Muscle of leg (tissue), 11 donors: ENCODE measurements around the gene VAMP8. TPM values are rescaled to one million over a fixed set of nuclear protein-coding genes. Genes with fewer than 3 reads are reported as not detected.
"Not testable (repeated sequence)": the region's sequence is repeated elsewhere in the genome, so short reads cannot be mapped to it uniquely, and the experiment has no call there.

Experiments
- DNase-seq: peaks from one replicate; pipeline ENCODE4 v3.0.0; 2013
- H3K27ac ChIP-seq: one replicate; pipeline ENCODE4 v1.5.1; 2013; ENCODE audit warnings: mild to moderate bottlenecking, low read length, control low read depth
- H3K27me3 ChIP-seq: one replicate; pipeline ENCODE4 v1.6.1; 2013; ENCODE audit warnings: low read length; ENCODE audit not compliant: control insufficient read depth, insufficient read depth
- H3K36me3 ChIP-seq: one replicate; pipeline ENCODE4 v1.6.1; 2013; ENCODE audit warnings: low read length; ENCODE audit not compliant: control insufficient read depth, insufficient read depth
- H3K4me1 ChIP-seq: one replicate; pipeline ENCODE4 v1.6.1; 2013; ENCODE audit warnings: low read length; ENCODE audit not compliant: control insufficient read depth, insufficient read depth
- H3K4me3 ChIP-seq: one replicate; pipeline ENCODE4 v1.5.1; 2013; ENCODE audit warnings: low read length, control low read depth
- H3K9me3 ChIP-seq: replicated peaks from 2 replicates; pipeline ENCODE4 v1.6.1; 2013; ENCODE audit warnings: low read depth, low read length; ENCODE audit not compliant: control insufficient read depth
- WGBS: methylation state at CpG from one replicate; pipeline ENCODE4 v1.1.5; 2013; ENCODE audit warnings: missing lambda C conversion rate; ENCODE audit not compliant: insufficient coverage; 5-methylcytosine and 5-hydroxymethylcytosine counted together
- polyA plus RNA-seq, 8 donors: library from polyadenylated mRNA; unstranded; fragments of 120-200 nt; gene quantifications; one replicate each; pipeline versions ENCODE4 v1.2.1 to v1.2.3, GENCODE V29; 2013; ENCODE audit warnings: inconsistent platforms in 1 of 8, low replicate concordance in 1 of 8; ENCODE audit not compliant: insufficient read length in 8 of 8, insufficient read depth in 1 of 8
- total RNA-seq: library from RNA; stranded (reverse); fragments of 120-200 nt; gene quantifications from one replicate; pipeline ENCODE4 v1.2.4, GENCODE V29; 2013

VAMP8 gene
- total and polyA plus RNA-seq, 9 donors, result 9.8 to 17.8 (median 12.3) TPM

DNA sequence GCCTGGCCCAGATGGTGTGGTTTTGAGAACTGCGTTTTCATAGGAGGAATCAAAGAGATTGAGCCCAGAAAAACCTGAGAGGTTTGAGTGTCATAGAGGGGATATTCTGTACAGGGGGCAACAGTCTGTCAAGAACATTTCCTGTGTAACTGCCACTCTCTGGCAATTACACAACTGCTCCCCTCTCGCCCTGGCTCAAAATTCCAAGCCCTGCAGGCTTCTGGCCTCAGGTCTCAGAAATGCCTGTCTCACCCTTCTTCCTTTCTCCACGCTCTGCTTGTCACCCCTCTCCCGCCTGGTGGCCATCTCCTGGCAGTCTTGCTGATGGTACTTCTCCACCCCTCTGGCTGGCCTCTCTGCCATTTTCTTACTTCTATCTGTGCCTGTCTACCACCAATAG is 10.8 kb downstream of the VAMP8 start:
- Histone ChIP-seq H3K9me3 (no peaks in the 10 kb centered on the region), H3K4me3 (no peak overlapping the region), H3K4me1 (peaks cover 56% of the 10 kb centered on the region), H3K27me3 (no peaks in the 10 kb centered on the region), H3K36me3 (peaks cover 4% of the 10 kb centered on the region), H3K27ac (no peak overlapping the region)
- no peak for DNase-seq
- 43% methylated on average over 3 of the region's 4 CpGs for WGBS

DNA sequence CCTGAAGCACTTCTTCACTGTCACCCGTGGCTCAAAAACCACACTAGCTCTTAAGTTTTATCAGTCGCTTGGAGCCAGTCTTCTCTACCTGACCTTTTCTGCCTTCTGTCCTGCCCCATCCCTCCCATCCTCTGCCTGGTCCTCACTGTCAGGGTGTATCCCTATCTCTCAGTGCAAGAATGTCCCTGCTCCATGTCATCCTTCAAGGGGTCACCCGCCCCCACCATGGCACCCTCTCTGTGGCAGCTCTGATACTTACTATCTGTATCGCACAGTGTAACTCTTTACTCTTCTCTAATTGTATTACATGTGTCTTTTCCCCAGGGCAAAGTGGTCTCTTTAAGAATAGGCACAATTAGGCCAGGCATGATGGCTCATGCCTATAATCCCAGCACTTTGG is 11.3 kb downstream of the VAMP8 start:
- WGBS, result 78% methylated on average over 3 of the region's 4 CpGs
- Histone ChIP-seq H3K4me3 (no peak overlapping the region), H3K27me3 (no peaks in the 10 kb centered on the region), H3K36me3 (peaks cover 4% of the 10 kb centered on the region), H3K4me1 (peaks cover 56% of the 10 kb centered on the region), H3K9me3 (no peaks in the 10 kb centered on the region), H3K27ac (no peak overlapping the region)
- DNase-seq, result no peak

DNA sequence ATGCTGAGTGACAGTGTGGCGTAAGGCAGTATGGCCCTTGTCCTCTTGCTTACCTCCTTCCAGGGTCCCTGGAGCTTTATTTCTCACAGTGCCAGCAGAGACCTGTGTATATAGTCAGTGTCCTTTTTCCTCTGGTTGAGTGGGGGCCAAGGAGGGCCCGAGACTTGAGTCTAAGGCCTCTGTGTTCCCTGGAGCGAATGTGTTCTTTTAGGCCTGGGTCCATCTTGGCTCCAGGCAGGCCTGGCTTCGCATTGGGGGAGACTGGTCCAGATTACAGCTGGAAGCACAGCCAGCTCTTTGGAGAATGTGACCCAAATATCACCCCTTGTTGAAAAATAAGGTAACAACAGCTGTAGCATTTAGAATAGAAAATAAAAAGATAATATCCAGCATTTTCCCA is 11.8 kb downstream of the VAMP8 start:
- Histone ChIP-seq H3K4me1 (peaks cover 55% of the 10 kb centered on the region), H3K27me3 (no peaks in the 10 kb centered on the region), H3K4me3 (no peak overlapping the region), H3K27ac (peak overlapping the region; percentile 62), H3K36me3 (peaks cover 4% of the 10 kb centered on the region), H3K9me3 (no peaks in the 10 kb centered on the region)
- 71% methylated on average over 1 of the region's 4 CpGs for WGBS
- peak; percentile 47 for DNase-seq

DNA sequence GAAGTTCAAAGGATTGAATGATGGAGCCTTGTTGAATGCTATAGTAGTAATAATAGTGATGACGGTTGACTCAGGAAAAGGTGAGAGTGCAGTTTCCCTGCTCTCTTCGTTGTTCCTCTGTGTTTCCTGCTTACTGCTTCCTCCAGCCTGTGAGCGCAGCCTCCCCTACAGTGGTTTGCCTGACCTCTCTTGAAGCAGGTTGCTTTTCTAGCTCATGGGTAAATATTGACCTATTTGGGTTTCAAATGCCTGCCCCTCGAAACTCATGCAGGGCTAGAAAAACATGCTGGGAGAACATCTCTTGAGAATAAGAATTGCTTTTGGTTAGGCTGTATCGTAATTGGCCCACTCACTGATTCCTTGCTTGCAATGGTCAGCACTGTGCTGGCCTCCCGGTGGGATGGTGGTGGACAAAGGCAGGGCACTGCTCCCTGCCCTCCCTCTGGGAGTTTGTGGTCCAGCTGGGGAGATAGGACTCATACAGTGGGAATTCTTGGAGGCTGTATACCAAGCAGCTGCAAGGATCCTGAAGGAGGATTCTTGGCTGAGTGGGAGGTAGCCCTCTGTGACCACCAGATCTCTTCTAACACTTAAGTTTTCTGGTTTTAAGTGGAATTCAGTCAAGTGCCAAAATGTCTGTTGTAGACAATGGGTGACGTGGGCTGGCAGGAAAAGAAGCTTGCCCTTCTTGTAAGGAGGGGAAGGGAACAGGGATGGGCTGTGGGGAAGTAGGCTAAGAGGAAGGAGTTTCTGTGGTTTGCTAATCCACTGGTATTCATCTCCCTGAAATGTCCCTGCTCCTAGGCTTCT is 12.8 kb downstream of the VAMP8 start:
- 70% methylated on average over 4 of the region's 7 CpGs for WGBS
- peak overlapping the region; percentile 74 for H3K27ac ChIP-seq
- H3K27me3 ChIP-seq, result no peaks in the 10 kb centered on the region
- H3K4me3 ChIP-seq, result no peak overlapping the region
- peaks cover 4% of the 10 kb centered on the region for H3K36me3 ChIP-seq
- H3K9me3 ChIP-seq, result no peaks in the 10 kb centered on the region
- H3K4me1 ChIP-seq, result peaks cover 56% of the 10 kb centered on the region
- peak; percentile 54 for DNase-seq

DNA sequence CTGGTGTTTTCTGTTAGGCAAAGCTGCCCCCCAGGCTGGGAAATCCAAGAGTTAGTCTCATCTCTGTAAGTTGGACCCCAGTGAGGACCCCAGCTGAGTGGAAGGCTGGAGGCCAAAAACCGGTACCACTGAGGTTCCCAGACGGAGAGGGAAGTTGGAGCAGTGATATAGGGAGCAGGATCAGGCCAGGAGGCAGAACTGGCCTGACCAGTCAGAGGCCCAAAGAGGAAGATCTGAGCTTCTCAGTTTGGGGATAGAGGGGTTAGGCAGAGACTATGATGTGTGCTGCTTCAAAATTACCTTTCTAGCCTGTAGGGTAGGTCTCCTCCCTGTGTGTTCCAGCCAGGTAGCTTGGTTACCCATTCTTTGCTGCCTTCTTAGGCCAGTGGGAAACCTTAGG is 13.6 kb downstream of the VAMP8 start:
- Histone ChIP-seq H3K27ac (peak overlapping the region; percentile 74), H3K4me1 (peaks cover 48% of the 10 kb centered on the region), H3K27me3 (no peaks in the 10 kb centered on the region), H3K36me3 (peaks cover 4% of the 10 kb centered on the region), H3K9me3 (no peaks in the 10 kb centered on the region), H3K4me3 (no peak overlapping the region)
- WGBS, result 73% methylated on average over 2 of the region's 2 CpGs
- no peak for DNase-seq

DNA sequence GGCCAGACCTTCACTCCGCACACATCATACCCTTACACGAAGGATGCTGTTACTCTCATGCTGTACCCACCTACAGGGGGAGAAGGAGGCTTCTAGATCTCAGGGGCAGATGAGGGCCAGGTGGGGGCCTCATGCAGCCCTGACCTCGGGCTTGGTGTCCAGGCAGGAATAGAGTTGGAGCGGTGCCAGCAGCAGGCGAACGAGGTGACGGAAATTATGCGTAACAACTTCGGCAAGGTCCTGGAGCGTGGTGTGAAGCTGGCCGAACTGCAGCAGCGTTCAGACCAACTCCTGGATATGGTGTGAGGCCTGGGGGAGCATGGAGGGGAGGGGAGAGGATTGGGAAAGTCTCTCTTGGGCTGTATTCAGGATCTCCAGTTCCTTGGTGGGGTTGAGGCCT is 14.2 kb downstream of the VAMP8 start:
- Histone ChIP-seq H3K4me3 (no peak overlapping the region), H3K36me3 (peaks cover 4% of the 10 kb centered on the region), H3K9me3 (no peaks in the 10 kb centered on the region), H3K27me3 (no peaks in the 10 kb centered on the region), H3K27ac (peak overlapping the region; percentile 29), H3K4me1 (peaks cover 46% of the 10 kb centered on the region)
- 76% methylated on average over 10 of the region's 12 CpGs for WGBS
- no peak for DNase-seq

DNA sequence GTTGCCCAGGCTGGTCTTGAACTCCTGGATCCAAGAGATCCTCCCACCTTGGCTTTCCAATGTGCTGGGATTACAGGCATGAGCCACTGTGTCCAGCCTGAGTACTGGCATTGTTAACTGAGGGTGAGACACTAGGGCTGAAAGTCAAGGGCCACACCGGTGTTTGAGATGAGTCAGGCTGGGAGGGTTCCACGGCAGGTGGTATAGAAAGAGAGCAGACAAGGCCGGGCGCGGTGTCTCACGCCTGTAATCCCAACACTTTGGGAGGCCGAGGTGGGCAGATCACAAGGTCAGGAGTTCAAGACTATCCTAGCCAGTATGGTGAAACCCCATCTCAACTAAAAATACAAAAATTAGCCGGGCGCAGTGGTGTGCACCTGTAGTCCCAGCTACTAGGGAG is 14.9 kb downstream of the VAMP8 start:
- peaks cover 51% of the 10 kb centered on the region for H3K4me1 ChIP-seq
- not testable (repeated sequence) for H3K27ac ChIP-seq

DNA sequence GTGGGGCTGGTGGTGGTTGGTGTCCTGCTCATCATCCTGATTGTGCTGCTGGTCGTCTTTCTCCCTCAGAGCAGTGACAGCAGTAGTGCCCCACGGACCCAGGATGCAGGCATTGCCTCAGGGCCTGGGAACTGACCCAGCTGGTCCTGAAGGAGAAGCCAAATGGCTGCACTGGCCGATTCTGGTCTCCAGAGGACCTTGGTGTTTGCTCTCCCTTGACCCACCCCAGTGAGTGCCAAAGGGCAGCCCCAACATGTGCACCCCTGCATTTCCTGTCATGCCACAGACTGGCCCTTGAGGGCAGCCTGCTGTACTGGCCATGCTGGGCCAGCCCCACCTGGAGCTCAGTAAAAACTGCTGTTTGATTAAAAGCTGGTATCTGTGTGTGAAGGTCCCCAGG is 15.6 kb downstream of the VAMP8 start:
- no peak overlapping the region for H3K27ac ChIP-seq
- 59% methylated on average over 3 of the region's 3 CpGs for WGBS
- peaks cover 50% of the 10 kb centered on the region for H3K4me1 ChIP-seq
- H3K4me3 ChIP-seq, result no peak overlapping the region
- DNase-seq, result peak; percentile 3
- H3K27me3 ChIP-seq, result no peaks in the 10 kb centered on the region
- peaks cover 16% of the 10 kb centered on the region for H3K36me3 ChIP-seq
- no peaks in the 10 kb centered on the region for H3K9me3 ChIP-seq

More for the DNA sequence above, 14.9 kb downstream of the VAMP8 start:
- H3K36me3 ChIP-seq, result peaks cover 11% of the 10 kb centered on the region
- H3K9me3 ChIP-seq, H3K4me3 ChIP-seq, DNase-seq, H3K27me3 ChIP-seq: not testable (repeated sequence)
- WGBS, result 86% methylated on average over 1 of the region's 9 CpGs

DNA sequence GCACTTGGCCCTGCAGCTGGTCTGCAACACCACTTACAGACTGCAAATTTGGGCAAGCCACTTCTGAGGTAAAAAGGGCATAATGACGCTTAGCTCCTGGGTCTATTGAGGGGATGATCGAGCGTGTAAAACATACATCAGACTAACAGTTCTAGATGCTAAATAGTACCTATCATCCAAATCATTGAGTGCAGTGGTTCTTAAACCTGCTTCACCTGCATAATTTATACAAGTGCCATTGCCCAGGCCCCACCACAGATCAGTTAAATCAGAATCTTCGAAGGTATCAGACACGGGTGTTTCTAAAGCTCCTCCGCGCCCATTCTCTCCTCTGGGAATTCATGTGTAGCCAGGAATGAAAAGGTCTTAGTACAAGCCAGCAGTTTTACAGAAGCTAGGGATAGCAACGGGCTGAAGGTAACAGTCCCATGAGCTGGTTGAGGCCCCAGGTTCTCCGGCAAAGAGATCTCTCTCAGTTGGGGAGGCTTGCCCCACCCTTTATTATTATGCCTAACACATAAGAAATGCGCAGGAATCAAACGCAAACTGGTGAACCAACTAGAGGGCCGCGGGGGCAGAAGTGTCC is 17.4 kb downstream of the VAMP8 start:
- WGBS, result 10% methylated on average over 11 of the region's 13 CpGs
- Histone ChIP-seq H3K4me1 (peaks cover 37% of the 10 kb centered on the region), H3K36me3 (peaks cover 32% of the 10 kb centered on the region), H3K9me3 (no peaks in the 10 kb centered on the region), H3K4me3 (peak overlapping the region; percentile 95), H3K27ac (peak overlapping the region; percentile 91), H3K27me3 (no peaks in the 10 kb centered on the region)
- DNase-seq, result no peak

DNA sequence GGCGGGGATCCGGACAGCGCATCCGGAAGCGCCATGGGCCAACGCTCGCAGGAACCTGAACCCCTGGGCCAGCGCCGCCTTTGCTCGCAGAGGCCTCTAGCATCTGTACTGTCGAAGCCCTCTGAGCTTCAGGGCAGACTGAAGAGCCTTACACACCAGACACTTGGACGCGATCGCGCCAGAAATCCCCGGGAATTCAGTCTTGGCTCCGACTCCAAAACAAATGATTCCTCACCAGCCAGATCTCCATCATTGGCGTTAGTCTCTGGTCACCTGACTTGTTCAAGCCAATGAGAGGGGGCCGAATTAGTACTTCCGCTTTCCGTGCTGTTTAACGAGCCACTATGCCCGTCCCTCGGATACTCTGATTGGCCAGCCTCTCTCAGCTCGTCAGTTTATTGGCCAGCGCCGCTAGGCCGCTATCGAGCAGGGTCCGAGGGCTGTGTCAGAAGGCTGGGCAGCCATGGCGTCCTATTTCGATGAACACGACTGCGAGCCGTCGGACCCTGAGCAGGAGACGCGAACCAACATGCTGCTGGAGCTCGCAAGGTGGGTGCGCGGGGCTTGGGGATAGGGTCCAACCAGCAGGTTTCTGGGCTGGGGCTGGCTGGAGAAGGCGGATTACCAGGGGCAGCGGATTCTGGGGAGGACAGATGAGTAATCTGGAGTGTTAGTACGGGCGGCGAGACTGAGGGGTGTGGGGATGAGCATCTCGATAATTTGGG is 18.1 kb downstream of the VAMP8 start, which contains the start of gene RNF181:
Gene RNF181, plus strand, starts transcription at position 445 of the 725 bp plus-strand sequence. Its CDS starts 19 bp downstream, at position 464.
- peaks cover 38% of the 10 kb centered on the region for H3K36me3 ChIP-seq
- peaks cover 31% of the 10 kb centered on the region for H3K4me1 ChIP-seq
- H3K4me3 ChIP-seq, result peak within 1 kb of the TSS; percentile 95
- H3K27ac ChIP-seq, result peak within 1 kb of the TSS; percentile 91
- DNase-seq, result peak; percentile 100
- no peaks in the 10 kb centered on the region for H3K9me3 ChIP-seq
- WGBS, result under 1% methylated on average over 47 of the region's 47 CpGs
- H3K27me3 ChIP-seq, result no peaks in the 10 kb centered on the region
